ENCODE measurements around the gene MS4A6E.

The MS4A6E gene

GRCh38 chr11:60315871-60316270 lies 11.2 kb upstream of the MS4A6E start:
- DNase-seq (ENCODE audit: low read depth) = no peak
- H3K4me3 ChIP-seq (ENCODE audit: low read length) = no peak overlapping the region
- no peak for TF ChIP-seq CTCF (conservative IDR thresholded peaks at IDR 0.05; ENCODE audit: low read length)

- TF ChIP-seq CTCF (conservative IDR thresholded peaks at IDR 0.05; ENCODE audit: low read length) = no peak
- no peak for DNase-seq (ENCODE audit: low read depth)
- no peak overlapping the region for H3K4me3 ChIP-seq (ENCODE audit: low read length)
Measured at GRCh38 chr11:60316317-60316716, 10.7 kb upstream of the MS4A6E start.

GRCh38 chr11:60318726-60319125 lies 8.3 kb upstream of the MS4A6E start:
- DNase-seq (ENCODE audit: low read depth) = no peak
- no peak overlapping the region for H3K4me3 ChIP-seq (ENCODE audit: low read length)
- TF ChIP-seq CTCF (conservative IDR thresholded peaks at IDR 0.05; ENCODE audit: low read length) = no peak

GRCh38 chr11:60321051-60321450 lies 6.0 kb upstream of the MS4A6E start:
- TF ChIP-seq CTCF (conservative IDR thresholded peaks at IDR 0.05; ENCODE audit: low read length) = no peak

GRCh38 chr11:60328460-60328859 lies 1.4 kb downstream of the MS4A6E start:
- no peak for TF ChIP-seq CTCF (conservative IDR thresholded peaks at IDR 0.05; ENCODE audit: low read length)
- DNase-seq (ENCODE audit: low read depth) = no peak
- no peak overlapping the region for H3K4me3 ChIP-seq (ENCODE audit: low read length)

More at GRCh38 chr11:60321051-60321450, 6.0 kb upstream of the MS4A6E start:
- no peak overlapping the region for H3K4me3 ChIP-seq (ENCODE audit: low read length)
- no peak for DNase-seq (ENCODE audit: low read depth)

- TF ChIP-seq CTCF (conservative IDR thresholded peaks at IDR 0.05; ENCODE audit: low read length) = no peak
- DNase-seq (ENCODE audit: low read depth) = no peak
Measured at GRCh38 chr11:60332846-60333245, 5.8 kb downstream of the MS4A6E start.

GRCh38 chr11:60334005-60334620 lies 7.1 kb downstream of the MS4A6E start:
- DNase-seq (ENCODE audit: low read depth) = peak; percentile 27
- TF ChIP-seq CTCF (conservative IDR thresholded peaks at IDR 0.05; ENCODE audit: low read length) = peak; percentile 65
- H3K4me3 ChIP-seq (ENCODE audit: low read length) = no peak overlapping the region

More at GRCh38 chr11:60332846-60333245, 5.8 kb downstream of the MS4A6E start:
- no peak overlapping the region for H3K4me3 ChIP-seq (ENCODE audit: low read length)

Data from AG10803 (cell line).